Endothelial cell of umbilical vein (primary cell): ENCODE measurements around the gene APBA3. TPM values are rescaled to one million over a fixed set of nuclear protein-coding genes. Genes with fewer than 3 reads are reported as not detected.

Experiments
- BruUV-seq: library from RNA; stranded (reverse); fragments of 400-500 nt; replicated peaks from 2 replicates; lab custom pipeline; 2021; lab: Mats Ljungman, UMichigan
- CTCF ChIA-PET: fragments of 300-600, 350-600 bp; sonication (Branson Sonifier 250); formaldehyde crosslinking; loops from one replicate; lab custom pipeline; 2021; ENCODE audit warnings: antibody characterized with exemption, inconsistent platforms; lab: Charles Lee
- POLR2A ChIA-PET: fragments of 300-600, 350-600 bp; sonication (Branson Sonifier 250); formaldehyde crosslinking; loops from one replicate; lab custom pipeline; 2021; ENCODE audit warnings: antibody characterized with exemption, inconsistent platforms; lab: Charles Lee
- DNase-seq: peaks from one replicate; pipeline ENCODE4 v3.0.0-alpha.2; 2011; ENCODE audit warnings: low read depth, low spot score
- FAIRE-seq: peaks from 2 replicates; lab custom pipeline; 2011; peaks lifted over from hg19 to GRCh38; lab: Jason Lieb, UNC
- H2AFZ ChIP-seq: 2 replicates; pipeline ENCODE4 v1.6.0; 2012; ENCODE audit warnings: low read depth, low read length, control low read depth, inconsistent platforms
- H3K27ac ChIP-seq: 2 replicates; pipeline ENCODE4 v1.5.1; 2011; ENCODE audit warnings: low read depth, mild to moderate bottlenecking, control low read depth, low read length, moderate library complexity; ENCODE audit not compliant: insufficient read depth
- H3K27me3 ChIP-seq, 2 experiments: 2 replicates each; pipeline versions ENCODE4 v1.6.0 to v1.6.1; 2011; ENCODE audit warnings: low read length in 2 of 2, mixed read lengths in 1 of 2; ENCODE audit not compliant: control insufficient read depth in 2 of 2, insufficient read depth in 2 of 2
- H3K36me3 ChIP-seq, 2 experiments: 2 replicates in 1 of 2; 3 replicates in 1 of 2; pipeline ENCODE4 v1.5.1; 2011; ENCODE audit warnings: low read length in 2 of 2, mild to moderate bottlenecking in 1 of 2, moderate library complexity in 1 of 2; ENCODE audit not compliant: control insufficient read depth in 2 of 2, insufficient read depth in 2 of 2; ENCODE audit errors: extremely low read depth in 1 of 2
- H3K4me1 ChIP-seq: 3 replicates; pipeline ENCODE4 v1.5.1; 2011; ENCODE audit warnings: mild to moderate bottlenecking, low read length; ENCODE audit not compliant: control insufficient read depth, insufficient read depth; ENCODE audit errors: extremely low read depth
- H3K4me2 ChIP-seq: 2 replicates; pipeline ENCODE4 v1.6.1; 2011; ENCODE audit warnings: low read length, control low read depth, mixed read lengths; ENCODE audit not compliant: insufficient read depth
- H3K4me3 ChIP-seq, 3 experiments: fragments of 200-600 bp in 1 of 3; sonication (generic), shearing (Covaris generic) in 1 of 3; replicated peaks in 1 of 3; 2 replicates each; pipeline ENCODE4 v1.5.1; 2011 to 2016; ENCODE audit warnings: control low read depth in 3 of 3, low read length in 3 of 3, mild to moderate bottlenecking in 2 of 3, inconsistent platforms in 1 of 3, low read depth in 1 of 3, moderate library complexity in 1 of 3; ENCODE audit not compliant: insufficient read depth in 1 of 3
- H3K79me2 ChIP-seq: 2 replicates; pipeline ENCODE4 v1.6.0; 2012; ENCODE audit warnings: low read length, inconsistent platforms; ENCODE audit not compliant: control insufficient read depth, insufficient read depth
- H3K9ac ChIP-seq: replicated peaks from 2 replicates; pipeline ENCODE3; 2011; ENCODE audit warnings: low read length, control low read depth; ENCODE audit not compliant: insufficient read depth; ENCODE audit errors: extremely low read depth
- H3K9me1 ChIP-seq: replicated peaks from 3 replicates; pipeline ENCODE4 v1.6.0; 2011; ENCODE audit warnings: mild to moderate bottlenecking, low read length; ENCODE audit not compliant: control insufficient read depth, insufficient read depth; ENCODE audit errors: extremely low read depth
- H3K9me3 ChIP-seq: replicated peaks from 2 replicates; pipeline ENCODE4 v1.5.1; 2012; ENCODE audit warnings: low read length, inconsistent platforms; ENCODE audit not compliant: control insufficient read depth, insufficient read depth
- H4K20me1 ChIP-seq: replicated peaks from 2 replicates; pipeline ENCODE3; 2011; ENCODE audit warnings: mild to moderate bottlenecking, low read length; ENCODE audit not compliant: control insufficient read depth, insufficient read depth; ENCODE audit errors: extremely low read depth
- CTCF ChIP-seq, 2 donors: IDR thresholded peaks; 1 replicate in 1 of 2; 2 replicates in 1 of 2; pipeline ENCODE4 v1.5.1; 2011; ENCODE audit warnings: low read length in 2 of 2, mild to moderate bottlenecking in 2 of 2, moderate library complexity in 2 of 2, control low read depth in 1 of 2, inconsistent platforms in 1 of 2, low read depth in 1 of 2; ENCODE audit not compliant: insufficient read depth in 1 of 2; ENCODE audit errors: extremely low read depth in 1 of 2
- EZH2 ChIP-seq: IDR thresholded peaks from 2 replicates; pipeline ENCODE4 v1.6.1; 2012; ENCODE audit warnings: borderline replicate concordance, low read depth, mild to moderate bottlenecking, moderate library complexity, low read length, inconsistent platforms; ENCODE audit not compliant: severe bottlenecking
- FOS ChIP-seq: IDR thresholded peaks from 2 replicates; pipeline ENCODE4 v1.6.1; 2011; ENCODE audit warnings: mild to moderate bottlenecking, low read length, moderate library complexity, borderline replicate concordance; ENCODE audit not compliant: insufficient read depth
- GATA2 ChIP-seq: IDR thresholded peaks from 2 replicates; pipeline ENCODE4 v1.7.0; 2011; ENCODE audit warnings: low read depth, mild to moderate bottlenecking, moderate library complexity, mixed read lengths, low read length; ENCODE audit not compliant: insufficient read length, insufficient read depth
- JUN ChIP-seq: IDR thresholded peaks from 2 replicates; pipeline ENCODE4 v1.6.1; 2011; ENCODE audit warnings: borderline replicate concordance, low read depth; ENCODE audit not compliant: insufficient read length, insufficient read depth
- MAX ChIP-seq: IDR thresholded peaks from 2 replicates; pipeline ENCODE4 v1.6.1; 2011; ENCODE audit not compliant: insufficient read depth, insufficient read length
- MYC ChIP-seq: IDR thresholded peaks from one replicate; pipeline ENCODE4 v1.6.1; 2011; ENCODE audit warnings: mild to moderate bottlenecking, low read depth, low read length
- POLR2A ChIP-seq: IDR thresholded peaks from 2 replicates; pipeline ENCODE4 v1.6.1; 2012; ENCODE audit warnings: low read depth, mild to moderate bottlenecking, control low read depth, low read length
- POLR2AphosphoS5 ChIP-seq: IDR thresholded peaks from 2 replicates; pipeline ENCODE4 v1.6.1; 2012; ENCODE audit warnings: low read depth, mild to moderate bottlenecking, control low read depth, low read length, moderate library complexity; ENCODE audit not compliant: insufficient read depth
- dilution Hi-C: fragments of 300-500 bp; cut with MboI; formaldehyde crosslinking; loops from one replicate; pipeline ENCODE4 v1.15.0; 2019; ENCODE audit warnings: low sequenced_read_pairs; ENCODE audit not compliant: extremely low pct_ligation_motif_present
- intact Hi-C: fragments of 100-400 bp; cut with micrococcal nuclease; formaldehyde crosslinking; loops from one replicate; pipeline ENCODE4 v1.10.0; 2022
- polyA plus RNA-seq, 4 experiments: library from polyadenylated mRNA; depleted of rRNA in 3 of 4; stranded (reverse) in 3 of 4; unstranded in 1 of 4; fragments of >200 nt; gene quantifications; 2 replicates each; pipeline versions ENCODE4 v1.2.1 to v1.2.3, GENCODE V29; 2011 to 2012; ENCODE audit warnings: missing spikeins in 1 of 4
- total RNA-seq: library from RNA; stranded (reverse); gene quantifications from 2 replicates; pipeline ENCODE4 v1.2.3, GENCODE V29; 2021

The APBA3 gene
- total and polyA plus RNA-seq, 2 donors (not counting 3 experiments of a cell fraction or from before 2014, with no cell fraction given): 23.4 to 25.1 TPM

GRCh38 chr19:3792114-3792513 is 30.6 kb upstream of the APBA3 start:
- POLR2A ChIA-PET: no interaction called here
- intact Hi-C loops: no loop called here
- dilution Hi-C loops: no loop called here
- Histone ChIP-seq H3K79me2 (no peaks in the 10 kb centered on the region), H3K27me3 (no peaks in the 10 kb centered on the region), H3K4me3 (no peak overlapping the region), H2AFZ (no peak overlapping the region), H3K9me1 (no peaks in the 10 kb centered on the region), H3K9ac (no peak overlapping the region), H3K27ac (no peak overlapping the region), H3K4me2 (no peak overlapping the region), H3K36me3 (no peaks in the 10 kb centered on the region), H3K9me3 (no peaks in the 10 kb centered on the region), H3K4me1 (no peaks in the 10 kb centered on the region), H4K20me1 (no peaks in the 10 kb centered on the region)
- CTCF ChIA-PET: no interaction called here
- DNase-seq: no peak
- TF ChIP-seq GATA2: no peak
- TF ChIP-seq EZH2: no peak
- no peak for TF ChIP-seq MYC
- TF ChIP-seq JUN: no peak
- TF ChIP-seq FOS: no peak
- TF ChIP-seq POLR2A: no peak
- no peak for TF ChIP-seq MAX
- no peak for TF ChIP-seq POLR2AphosphoS5
- TF ChIP-seq CTCF (IDR thresholded peaks at IDR 0.05; ENCODE audit: extremely low read depth in 1 of 2, insufficient read depth in 1 of 2, low read depth in 1 of 2, low read length in 2 of 2): no peak
- BruUV-seq: no TSS peak
- FAIRE-seq: no peak
